K562 (cell line): Measurements from ENCODE around the gene DCAF12.

ENCODE experiments used
- EP300 ChIP-seq: IDR thresholded peaks from 2 replicates; pipeline ENCODE4 v1.6.1; 2012; ENCODE audit warnings: low read length, improper control_type of control experiment
- HNRNPK ChIP-seq: fragments of 200-400 bp; formaldehyde crosslinking; IDR thresholded peaks from one replicate; pipeline ENCODE4 v1.6.1; 2018; ENCODE audit warnings: mild to moderate bottlenecking, low read depth, low read length; ENCODE audit not compliant: poor library complexity, severe bottlenecking
- POLR2A ChIP-seq: fragments of 450-650 bp; conservative IDR thresholded peaks from 2 replicates; pipeline ENCODE4 v1.6.1; 2016
- TF ChIP-seq, protein P1 (sequence below), 3 experiments: IDR thresholded peaks in 2 of 3; conservative IDR thresholded peaks in 1 of 3; 2 replicates each; pipeline ENCODE4 v1.5.1; 2011 to 2012; ENCODE audit warnings: low read length in 3 of 3, mild to moderate bottlenecking in 3 of 3, control low read depth in 2 of 3, improper control_type of control experiment in 1 of 3, inconsistent platforms in 1 of 3, low read depth in 1 of 3, mixed read lengths in 1 of 3, moderate library complexity in 1 of 3; ENCODE audit not compliant: insufficient read depth in 2 of 3

- TF ChIP-seq, protein P1, sequence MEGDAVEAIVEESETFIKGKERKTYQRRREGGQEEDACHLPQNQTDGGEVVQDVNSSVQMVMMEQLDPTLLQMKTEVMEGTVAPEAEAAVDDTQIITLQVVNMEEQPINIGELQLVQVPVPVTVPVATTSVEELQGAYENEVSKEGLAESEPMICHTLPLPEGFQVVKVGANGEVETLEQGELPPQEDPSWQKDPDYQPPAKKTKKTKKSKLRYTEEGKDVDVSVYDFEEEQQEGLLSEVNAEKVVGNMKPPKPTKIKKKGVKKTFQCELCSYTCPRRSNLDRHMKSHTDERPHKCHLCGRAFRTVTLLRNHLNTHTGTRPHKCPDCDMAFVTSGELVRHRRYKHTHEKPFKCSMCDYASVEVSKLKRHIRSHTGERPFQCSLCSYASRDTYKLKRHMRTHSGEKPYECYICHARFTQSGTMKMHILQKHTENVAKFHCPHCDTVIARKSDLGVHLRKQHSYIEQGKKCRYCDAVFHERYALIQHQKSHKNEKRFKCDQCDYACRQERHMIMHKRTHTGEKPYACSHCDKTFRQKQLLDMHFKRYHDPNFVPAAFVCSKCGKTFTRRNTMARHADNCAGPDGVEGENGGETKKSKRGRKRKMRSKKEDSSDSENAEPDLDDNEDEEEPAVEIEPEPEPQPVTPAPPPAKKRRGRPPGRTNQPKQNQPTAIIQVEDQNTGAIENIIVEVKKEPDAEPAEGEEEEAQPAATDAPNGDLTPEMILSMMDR (IDR thresholded peaks at IDR 0.05 in 2 of 3, conservative IDR thresholded peaks at IDR 0.05 in 1 of 3; ENCODE audit: insufficient read depth in 2 of 3, low read depth in 1 of 3, low read length in 3 of 3) = no peak
- no peak for TF ChIP-seq POLR2A
- no peak for TF ChIP-seq EP300
- TF ChIP-seq HNRNPK = no peak
Measured at GRCh38 chr9:34151398-34151797, 24.9 kb upstream of the DCAF12 start.
